B cell (primary cell): ENCODE results near the gene NOS1. TPM values are rescaled to one million over a fixed set of nuclear protein-coding genes. Genes with fewer than 3 reads are reported as not detected.

Source experiments
- ATAC-seq: fragments of 200-7000 bp; cut with Tn5 transposase; one replicate; pipeline ENCODE4 v1.10.0; 2021; ENCODE audit warnings: low read depth, mild to moderate bottlenecking, moderate number of reproducible peaks, moderate library complexity
- CTCF ChIA-PET: fragments of 350-600 bp; sonication (Branson Sonifier 250); formaldehyde crosslinking; loops from one replicate; lab custom pipeline; 2021; ENCODE audit warnings: antibody characterized with exemption, inconsistent platforms; lab: Charles Lee
- POLR2A ChIA-PET: fragments of 350-600 bp; sonication (Branson Sonifier 250); formaldehyde crosslinking; loops from one replicate; lab custom pipeline; 2021; ENCODE audit warnings: antibody characterized with exemption; lab: Charles Lee
- DNase-seq: peaks from one replicate; pipeline ENCODE4 v3.0.0; 2013
- H2AFZ ChIP-seq: 2 replicates; pipeline ENCODE4 v1.6.1; 2012; ENCODE audit warnings: mild to moderate bottlenecking, low read depth, low read length; ENCODE audit not compliant: insufficient read depth, poor library complexity, severe bottlenecking
- H3K27ac ChIP-seq, 2 donors: 1 replicate in 1 of 2; 2 replicates in 1 of 2; pipeline ENCODE4 v1.5.1; 2012 to 2013; ENCODE audit warnings: low read length in 2 of 2, mild to moderate bottlenecking in 2 of 2, moderate library complexity in 1 of 2
- H3K27me3 ChIP-seq, 4 experiments: fragments of 200-600 bp in 1 of 4; sonication (generic) in 1 of 4; replicated peaks in 1 of 4; 1 replicate in 2 of 4; 2 replicates in 2 of 4; pipeline versions ENCODE4 v1.6.1 to v1.7.0; 2013 to 2016; ENCODE audit warnings: low read length in 3 of 4, mild to moderate bottlenecking in 2 of 4, mixed read lengths in 1 of 4, moderate library complexity in 1 of 4; ENCODE audit not compliant: insufficient read depth in 4 of 4, control insufficient read depth in 3 of 4; ENCODE audit errors: control extremely low read depth in 1 of 4
- H3K36me3 ChIP-seq, 2 experiments: replicated peaks in 1 of 2; 1 replicate in 1 of 2; 2 replicates in 1 of 2; pipeline versions ENCODE4 v1.6.1 to v1.7.1; 2013; ENCODE audit warnings: low read length in 1 of 2; ENCODE audit not compliant: insufficient read depth in 2 of 2, control insufficient read depth in 1 of 2; ENCODE audit errors: control extremely low read depth in 1 of 2, extremely low read depth in 1 of 2
- H3K4me1 ChIP-seq, 2 donors: fragments of 200-600 bp in 1 of 2; sonication (generic) in 1 of 2; 1 replicate in 1 of 2; 2 replicates in 1 of 2; pipeline versions ENCODE4 v1.5.1 to v1.6.1; 2013 to 2017; ENCODE audit warnings: low read length in 2 of 2; ENCODE audit not compliant: control insufficient read depth in 2 of 2, insufficient read depth in 2 of 2
- H3K4me2 ChIP-seq: replicated peaks from 2 replicates; pipeline ENCODE3; 2012; ENCODE audit warnings: mild to moderate bottlenecking, low read depth, low read length; ENCODE audit not compliant: poor library complexity, severe bottlenecking
- H3K4me3 ChIP-seq, 5 experiments: fragments of 200-600 bp in 1 of 5; sonication (generic) in 1 of 5; 1 replicate in 3 of 5; 2 replicates in 2 of 5; pipeline versions ENCODE4 v1.5.1 to v1.7.0; 2011 to 2016; ENCODE audit warnings: low read length in 4 of 5, mild to moderate bottlenecking in 4 of 5, low read depth in 2 of 5, control low read depth in 1 of 5, moderate library complexity in 1 of 5; ENCODE audit not compliant: insufficient read depth in 1 of 5; ENCODE audit errors: control extremely low read depth in 1 of 5, extremely low read depth in 1 of 5
- H3K79me2 ChIP-seq: fragments of 200-600 bp; sonication (generic); one replicate; pipeline ENCODE4 v1.6.0; 2016; ENCODE audit warnings: low read length; ENCODE audit not compliant: control insufficient read depth, insufficient read depth
- H3K9ac ChIP-seq: fragments of 200-600 bp; sonication (generic); 2 replicates; pipeline ENCODE4 v1.6.1; 2017; ENCODE audit warnings: mild to moderate bottlenecking, low read length, moderate library complexity
- H3K9me3 ChIP-seq, 3 donors: one replicate each; pipeline versions ENCODE4 v1.6.1 to v1.7.1; 2013; ENCODE audit warnings: low read length in 2 of 3; ENCODE audit not compliant: control insufficient read depth in 2 of 3, insufficient read depth in 1 of 3; ENCODE audit errors: control extremely low read depth in 1 of 3
- H4K20me1 ChIP-seq: 2 replicates; pipeline ENCODE4 v1.6.0; 2012; ENCODE audit warnings: mild to moderate bottlenecking, low read length; ENCODE audit not compliant: insufficient read depth, control insufficient read depth, poor library complexity, severe bottlenecking
- H3K27ac Mint-ChIP-seq: one replicate; pipeline ENCODE4 v1.8.0; 2021; ENCODE audit warnings: mixed read lengths
- H3K27me3 Mint-ChIP-seq: one replicate; pipeline ENCODE4 v1.8.0; 2021; ENCODE audit warnings: mixed read lengths
- H3K4me1 Mint-ChIP-seq: one replicate; pipeline ENCODE4 v1.8.0; 2021; ENCODE audit warnings: mixed read lengths
- H3K4me3 Mint-ChIP-seq: one replicate; pipeline ENCODE4 v1.8.0; 2021; ENCODE audit warnings: mixed read lengths
- H3K9me3 Mint-ChIP-seq: one replicate; pipeline ENCODE4 v1.8.0; 2022; ENCODE audit warnings: mixed read lengths; ENCODE audit not compliant: insufficient read depth
- CTCF ChIP-seq: fragments of 200-600 bp; IDR thresholded peaks from one replicate; pipeline ENCODE4 v1.8.0; 2022; ENCODE audit warnings: antibody characterized with exemption, mild to moderate bottlenecking
- EZH2 ChIP-seq: IDR thresholded peaks from 2 replicates; pipeline ENCODE4 v1.6.1; 2012; ENCODE audit warnings: borderline replicate concordance, low read depth, mild to moderate bottlenecking, moderate library complexity, low read length; ENCODE audit not compliant: insufficient read depth, poor library complexity, severe bottlenecking
- WGBS: methylation state at CpG from one replicate; pipeline ENCODE4 v1.1.5; 2013; ENCODE audit warnings: missing lambda C conversion rate; ENCODE audit not compliant: insufficient coverage; 5-methylcytosine and 5-hydroxymethylcytosine counted together
- intact Hi-C: fragments of 100-400 bp; cut with micrococcal nuclease; formaldehyde crosslinking; loops from one replicate; pipeline ENCODE4 v1.10.0; 2022
- polyA plus RNA-seq: library from polyadenylated mRNA; depleted of rRNA; stranded (reverse); fragments of >200 nt; gene quantifications from 2 replicates; pipeline ENCODE4 v1.2.3, GENCODE V29; 2012
- total RNA-seq, 2 donors: library from RNA; stranded (reverse); fragments of 120-200 nt in 1 of 2; gene quantifications; 1 replicate in 1 of 2; 2 replicates in 1 of 2; pipeline versions ENCODE4 v1.2.3 to v1.2.4, GENCODE V29; 2013 to 2022

Gene NOS1
- total and polyA plus RNA-seq, 2 donors (not counting 1 experiment from before 2014, with no cell fraction given) = not detected

DNA sequence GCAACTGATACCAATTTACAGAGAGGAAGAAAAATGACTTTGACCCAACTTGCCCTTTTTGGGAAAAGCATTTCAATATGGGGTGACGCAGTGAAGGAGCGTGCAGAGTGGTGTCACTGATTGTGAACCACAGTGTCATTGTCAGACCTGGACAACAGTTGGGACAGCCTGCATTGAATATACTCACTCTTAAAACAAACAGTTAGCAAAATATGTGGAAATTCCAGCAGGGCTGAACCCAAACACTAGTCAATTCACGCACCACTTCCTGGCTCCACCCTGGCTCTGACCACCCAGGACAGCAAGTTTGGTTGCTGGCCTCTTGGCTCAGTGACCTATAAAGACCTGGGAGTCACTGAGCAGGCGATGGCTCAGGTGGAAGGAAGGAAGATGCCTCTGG is 61.3 kb downstream of the NOS1 start:
- Histone ChIP-seq H3K27ac (no peak overlapping the region), H3K27me3 (peaks cover 0 to 4% (median 0%) of the 10 kb centered on the region in 4 experiments), H4K20me1 (no peaks in the 10 kb centered on the region), H3K9ac (no peak overlapping the region), H3K4me1 (no peaks in the 10 kb centered on the region), H3K4me2 (no peak overlapping the region), H3K4me3 (no peak overlapping the region), H3K36me3 (no peaks in the 10 kb centered on the region), H2AFZ (no peak overlapping the region), H3K79me2 (no peaks in the 10 kb centered on the region), H3K9me3 (peaks cover 0 to 6% (median 0%) of the 10 kb centered on the region in 3 donors)
- no peak for DNase-seq
- no peaks in the 10 kb centered on the region for H3K4me1 Mint-ChIP-seq
- no peak overlapping the region for H3K4me3 Mint-ChIP-seq
- H3K27me3 Mint-ChIP-seq = peaks cover 17% of the 10 kb centered on the region
- TF ChIP-seq CTCF (no peak), EZH2 (no peak)
- peaks cover 6% of the 10 kb centered on the region for H3K9me3 Mint-ChIP-seq
- CTCF ChIA-PET = no interaction called here
- intact Hi-C loops = no loop called here
- no peak for ATAC-seq
- POLR2A ChIA-PET = no interaction called here
- no peak overlapping the region for H3K27ac Mint-ChIP-seq
- WGBS = 94% methylated on average over 3 of the region's 4 CpGs

GRCh38 chr12:117298648-117299225 is 62.7 kb downstream of the NOS1 start:
- H3K36me3 ChIP-seq = no peaks in the 10 kb centered on the region
- DNase-seq (no peak), ATAC-seq (no peak)
- H3K4me3 ChIP-seq = no peak overlapping the region
- H3K9me3 ChIP-seq = peaks cover 0 to 6% (median 0%) of the 10 kb centered on the region in 3 donors
- TF ChIP-seq EZH2 (no peak), CTCF (no peak)
- intact Hi-C loops = no loop called here
- no peaks in the 10 kb centered on the region for H3K79me2 ChIP-seq
- no peaks in the 10 kb centered on the region for H3K4me1 Mint-ChIP-seq
- H3K4me1 ChIP-seq = no peaks in the 10 kb centered on the region
- POLR2A ChIA-PET = no interaction called here
- peaks cover 20% of the 10 kb centered on the region for H3K27me3 Mint-ChIP-seq
- H3K27ac ChIP-seq = no peak overlapping the region
- no peak overlapping the region for H3K27ac Mint-ChIP-seq
- no peaks in the 10 kb centered on the region for H4K20me1 ChIP-seq
- peaks cover 0 to 4% (median 0%) of the 10 kb centered on the region in 4 experiments for H3K27me3 ChIP-seq
- H3K4me2 ChIP-seq = no peak overlapping the region
- peaks cover 6% of the 10 kb centered on the region for H3K9me3 Mint-ChIP-seq
- no peak overlapping the region for H2AFZ ChIP-seq
- no peak overlapping the region for H3K4me3 Mint-ChIP-seq
- H3K9ac ChIP-seq = no peak overlapping the region
- CTCF ChIA-PET = no interaction called here
- 92% methylated on average over 7 of the region's 11 CpGs for WGBS
